DND-41 (cell line): Measurements from ENCODE around the gene SULT1A1.

Experiments
- ATAC-seq: fragments of 200-7000 bp; cut with Tn5 transposase; 3 replicates; pipeline ENCODE4 v1.9.1; 2021; ENCODE audit warnings: low read depth; ENCODE audit not compliant: insufficient read depth
- DNase-seq: peaks from one replicate; pipeline ENCODE4 v3.0.0-alpha.2; 2020
- H2AFZ ChIP-seq: 2 replicates; pipeline ENCODE4 v1.6.0; 2012; ENCODE audit warnings: low read depth, low read length
- H3K27ac ChIP-seq: 2 replicates; pipeline ENCODE4 v1.5.1; 2012; ENCODE audit warnings: low read length, inconsistent platforms
- H3K27me3 ChIP-seq: fragments of 200-600 bp; sonication (generic); 2 replicates; pipeline ENCODE4 v1.6.0; 2012; ENCODE audit warnings: low read length, mild to moderate bottlenecking, inconsistent platforms; ENCODE audit not compliant: insufficient read depth, poor library complexity
- H3K36me3 ChIP-seq: 2 replicates; pipeline ENCODE4 v1.5.1; 2012; ENCODE audit warnings: low read length, inconsistent platforms; ENCODE audit not compliant: insufficient read depth
- H3K4me1 ChIP-seq: 2 replicates; pipeline ENCODE4 v1.5.1; 2012; ENCODE audit warnings: mild to moderate bottlenecking, low read length; ENCODE audit not compliant: insufficient read depth
- H3K4me2 ChIP-seq: 2 replicates; pipeline ENCODE4 v1.6.0; 2012; ENCODE audit warnings: mild to moderate bottlenecking, moderate library complexity, low read length, inconsistent platforms; ENCODE audit not compliant: insufficient read depth
- H3K4me3 ChIP-seq, 2 experiments: fragments of 200-600 bp in 1 of 2; shearing (Covaris generic) in 1 of 2; 2 replicates each; pipeline ENCODE4 v1.5.1; 2012 to 2016; ENCODE audit warnings: inconsistent platforms in 2 of 2, low read length in 2 of 2, mild to moderate bottlenecking in 2 of 2, low read depth in 1 of 2, moderate library complexity in 1 of 2
- H3K79me2 ChIP-seq: 2 replicates; pipeline ENCODE4 v1.6.0; 2012; ENCODE audit warnings: low read length, inconsistent platforms; ENCODE audit not compliant: insufficient read depth
- H3K9ac ChIP-seq: 2 replicates; pipeline ENCODE4 v1.6.0; 2012; ENCODE audit warnings: low read depth, mild to moderate bottlenecking, inconsistent platforms, low read length, moderate library complexity
- H3K9me3 ChIP-seq: 2 replicates; pipeline ENCODE4 v1.5.1; 2012; ENCODE audit warnings: low read length, moderate library complexity, mild to moderate bottlenecking, inconsistent platforms; ENCODE audit not compliant: insufficient read depth, severe bottlenecking
- H4K20me1 ChIP-seq: 2 replicates; pipeline ENCODE4 v1.6.0; 2012; ENCODE audit warnings: low read length; ENCODE audit not compliant: insufficient read depth
- CTCF ChIP-seq: IDR thresholded peaks from 2 replicates; pipeline ENCODE4 v1.5.1; 2012; ENCODE audit warnings: borderline replicate concordance, low read length, moderate library complexity, mild to moderate bottlenecking; ENCODE audit not compliant: poor library complexity, severe bottlenecking; ENCODE audit errors: extremely low read depth
- EZH2 ChIP-seq: IDR thresholded peaks from 3 replicates; pipeline ENCODE4 v1.6.1; 2012; ENCODE audit warnings: borderline replicate concordance, low read depth, mild to moderate bottlenecking, moderate library complexity, low read length, inconsistent platforms; ENCODE audit not compliant: severe bottlenecking

The SULT1A1 gene

GRCh38 chr16:28589930-28590329, 19.9 kb downstream of the SULT1A1 start:
- Histone ChIP-seq H3K4me2 (no peak overlapping the region), H2AFZ (no peak overlapping the region), H3K9ac (no peak overlapping the region), H4K20me1 (no peaks in the 10 kb centered on the region), H3K36me3 (peaks cover 55% of the 10 kb centered on the region), H3K79me2 (no peaks in the 10 kb centered on the region), H3K27ac (no peak overlapping the region), H3K4me3 (no peak overlapping the region), H3K9me3 (no peaks in the 10 kb centered on the region), H3K4me1 (no peaks in the 10 kb centered on the region), H3K27me3 (no peaks in the 10 kb centered on the region)
- DNase-seq = no peak
- no peak for TF ChIP-seq CTCF
- TF ChIP-seq EZH2 = no peak
- no peak for ATAC-seq

- peaks cover 58% of the 10 kb centered on the region for H3K36me3 ChIP-seq
- TF ChIP-seq EZH2 = no peak
- TF ChIP-seq CTCF = no peak
- no peak overlapping the region for H2AFZ ChIP-seq
- no peak overlapping the region for H3K9ac ChIP-seq
- no peak overlapping the region for H3K4me3 ChIP-seq
- no peaks in the 10 kb centered on the region for H3K79me2 ChIP-seq
- DNase-seq = no peak
- ATAC-seq = no peak
- no peaks in the 10 kb centered on the region for H4K20me1 ChIP-seq
- H3K9me3 ChIP-seq = no peaks in the 10 kb centered on the region
- H3K27ac ChIP-seq = no peak overlapping the region
- no peaks in the 10 kb centered on the region for H3K27me3 ChIP-seq
- H3K4me2 ChIP-seq = no peak overlapping the region
- H3K4me1 ChIP-seq = no peaks in the 10 kb centered on the region
Measured at GRCh38 chr16:28589069-28589468, 20.8 kb downstream of the SULT1A1 start.

GRCh38 chr16:28587386-28587785, 22.5 kb downstream of the SULT1A1 start:
- no peak overlapping the region for H3K27ac ChIP-seq
- no peak overlapping the region for H3K9ac ChIP-seq
- no peak overlapping the region for H3K4me3 ChIP-seq
- H3K4me2 ChIP-seq = no peak overlapping the region
- peaks cover 66% of the 10 kb centered on the region for H3K36me3 ChIP-seq
- no peak for DNase-seq
- H3K27me3 ChIP-seq = no peaks in the 10 kb centered on the region
- H2AFZ ChIP-seq = no peak overlapping the region
- H3K4me1 ChIP-seq = no peaks in the 10 kb centered on the region
- no peaks in the 10 kb centered on the region for H3K9me3 ChIP-seq
- no peak for ATAC-seq
- no peak for TF ChIP-seq EZH2
- no peak for TF ChIP-seq CTCF
- H4K20me1 ChIP-seq = no peaks in the 10 kb centered on the region
- no peaks in the 10 kb centered on the region for H3K79me2 ChIP-seq

GRCh38 chr16:28586466-28586865, 23.4 kb downstream of the SULT1A1 start:
- Histone ChIP-seq H3K4me2 (no peak overlapping the region), H2AFZ (no peak overlapping the region), H3K36me3 (peaks cover 72% of the 10 kb centered on the region), H3K9ac (no peak overlapping the region), H3K27ac (no peak overlapping the region), H3K4me1 (no peaks in the 10 kb centered on the region), H3K9me3 (no peaks in the 10 kb centered on the region), H3K4me3 (no peak overlapping the region), H3K27me3 (no peaks in the 10 kb centered on the region), H4K20me1 (no peaks in the 10 kb centered on the region), H3K79me2 (no peaks in the 10 kb centered on the region)
- DNase-seq (no peak), ATAC-seq (no peak)
- no peak for TF ChIP-seq EZH2
